NCI-H2171 (cell line): Measurements from ENCODE around the gene RASD1.
"Not testable (repeated sequence)": the region's sequence is repeated elsewhere in the genome, so short reads cannot be mapped to it uniquely, and the experiment has no call there.

Source experiments
- DNase-seq: peaks from one replicate; lab custom pipeline; 2025; lab: John Stamatoyannopoulos, UW

RASD1 gene

DNA sequence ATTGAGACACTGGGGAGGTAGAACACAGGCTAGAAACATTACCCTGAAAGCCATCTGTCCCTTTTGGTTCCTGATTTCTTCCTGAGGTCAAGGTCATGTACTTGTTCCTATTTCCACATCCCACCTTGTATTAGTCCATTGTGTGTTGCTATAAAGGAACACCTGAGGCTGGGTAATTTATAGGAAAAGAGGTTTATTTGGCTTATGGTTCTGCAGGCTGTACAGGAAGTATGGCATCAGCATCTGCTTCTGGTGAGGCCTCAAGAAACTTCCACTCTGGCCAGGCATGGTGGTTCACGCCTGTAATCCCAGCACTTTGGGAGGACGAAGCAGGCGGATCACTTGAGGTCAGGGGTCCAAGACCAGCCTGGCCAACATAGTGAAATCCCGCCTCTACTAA, 26.8 kb downstream of the RASD1 start:
- DNase-seq, result no peak

DNA sequence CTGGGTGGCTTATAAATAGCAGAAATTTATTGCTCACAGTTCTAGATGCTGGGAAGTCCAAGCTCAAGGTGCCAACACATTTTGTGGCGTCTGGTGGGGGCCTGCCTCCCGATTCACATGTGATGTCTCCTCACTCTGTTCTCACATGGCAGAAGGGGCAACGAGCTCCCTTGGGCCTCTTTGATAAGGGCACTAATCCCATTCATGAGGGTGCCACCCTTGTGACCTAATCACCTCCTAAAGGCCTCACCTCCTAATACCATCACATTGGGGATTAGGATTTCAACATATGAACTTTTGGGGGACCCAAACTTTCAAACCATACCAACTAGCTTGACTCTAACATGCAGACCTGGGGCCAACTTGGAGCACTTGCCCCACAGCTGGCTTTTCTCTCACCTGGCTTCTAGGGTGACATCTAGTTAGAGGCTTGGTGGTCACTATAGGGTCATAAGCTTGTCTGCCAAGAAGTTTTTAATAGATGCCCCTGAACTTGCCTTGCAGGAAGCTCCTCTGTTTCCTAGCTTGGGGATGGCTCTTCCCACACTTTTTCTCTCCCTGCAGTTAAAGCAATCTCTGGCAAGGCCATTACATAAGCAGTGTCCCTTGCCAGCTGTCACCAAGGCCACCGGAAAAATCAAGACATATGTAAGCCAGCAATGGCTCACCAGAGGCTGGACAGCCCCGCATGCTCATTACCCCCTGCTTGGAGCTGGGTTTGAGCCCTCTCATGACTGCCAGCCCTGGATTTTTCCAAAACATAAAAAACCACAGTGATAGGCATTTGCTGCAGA, 27.8 kb downstream of the RASD1 start:
- no peak for DNase-seq

DNA sequence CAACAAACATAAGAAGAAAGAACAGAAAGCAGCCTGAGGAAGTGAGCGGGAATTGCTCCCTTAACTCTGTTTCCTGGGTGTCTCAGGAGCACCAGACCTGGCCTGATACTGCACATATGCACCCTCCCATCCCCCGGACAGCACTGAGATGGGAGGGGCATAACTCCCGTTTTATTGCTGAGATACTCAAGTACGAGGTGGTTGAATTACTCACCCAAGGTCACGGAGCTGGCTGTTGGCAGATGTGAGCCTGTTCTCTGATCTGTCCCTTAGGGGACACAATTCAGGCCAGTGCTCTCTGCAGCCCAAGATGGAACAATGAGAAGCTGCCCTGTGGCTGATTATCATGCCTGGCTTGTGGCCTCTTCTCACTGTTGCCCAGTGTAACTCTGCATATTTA, 28.5 kb downstream of the RASD1 start:
- no peak for DNase-seq

DNA sequence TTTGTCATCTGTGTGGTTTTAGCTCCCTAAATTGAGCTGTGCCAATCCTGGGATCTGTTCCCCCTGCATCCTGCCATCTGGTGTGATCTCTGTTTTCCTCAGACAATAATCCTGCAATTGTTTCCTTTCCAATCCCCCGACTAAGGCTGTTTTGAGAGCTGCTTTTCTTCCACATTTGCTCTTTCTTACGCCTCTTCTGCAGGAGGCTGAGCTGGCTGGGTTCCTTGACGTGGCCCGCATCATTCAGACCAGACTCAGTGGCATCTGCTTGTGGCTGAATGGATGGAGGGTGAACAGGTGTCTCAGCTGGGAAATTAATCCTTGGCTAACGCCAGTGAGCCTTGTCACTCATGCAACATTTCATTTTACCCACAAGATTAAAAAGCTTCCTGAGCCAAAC, 29.2 kb downstream of the RASD1 start:
- peak; percentile 43 for DNase-seq

DNA sequence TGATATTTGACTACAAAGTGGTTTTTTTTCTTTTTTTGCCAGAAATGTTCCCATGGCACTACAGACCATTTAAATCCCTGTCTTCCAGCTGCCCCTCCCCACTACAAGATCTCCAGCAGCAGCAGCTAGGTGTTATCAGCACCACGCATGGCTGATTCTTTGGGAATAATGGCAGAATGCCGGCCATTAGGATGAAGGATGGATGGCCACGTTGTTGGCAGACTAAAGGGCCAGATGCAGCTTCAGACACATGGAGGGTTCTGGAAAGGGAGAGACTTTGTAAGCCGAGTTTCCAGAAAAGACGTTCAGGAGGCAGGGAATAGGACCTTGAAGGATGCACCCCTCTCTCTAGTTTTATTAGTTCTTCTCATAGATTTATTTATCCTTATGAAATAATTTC, 29.7 kb downstream of the RASD1 start:
- DNase-seq, result no peak

DNA sequence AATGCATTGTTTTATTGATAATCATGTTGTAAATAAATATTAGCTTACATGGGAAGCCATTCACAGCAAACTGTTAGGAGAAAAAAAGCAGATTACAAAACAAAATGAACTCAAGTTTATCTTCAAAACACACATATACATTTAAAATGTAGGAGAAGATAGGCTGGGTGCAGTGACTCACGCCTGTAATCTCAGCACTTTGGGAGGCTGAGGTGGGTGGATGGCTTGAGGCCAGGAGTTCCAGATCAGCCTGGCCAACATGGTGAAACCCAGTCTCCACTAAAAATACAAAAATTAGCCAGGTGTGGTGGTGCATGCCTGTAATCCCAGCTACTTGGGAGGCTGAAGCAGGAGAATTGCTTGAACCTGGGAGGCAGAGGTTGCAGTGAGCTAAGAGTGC, 30.3 kb downstream of the RASD1 start:
- not testable (repeated sequence) for DNase-seq

DNA sequence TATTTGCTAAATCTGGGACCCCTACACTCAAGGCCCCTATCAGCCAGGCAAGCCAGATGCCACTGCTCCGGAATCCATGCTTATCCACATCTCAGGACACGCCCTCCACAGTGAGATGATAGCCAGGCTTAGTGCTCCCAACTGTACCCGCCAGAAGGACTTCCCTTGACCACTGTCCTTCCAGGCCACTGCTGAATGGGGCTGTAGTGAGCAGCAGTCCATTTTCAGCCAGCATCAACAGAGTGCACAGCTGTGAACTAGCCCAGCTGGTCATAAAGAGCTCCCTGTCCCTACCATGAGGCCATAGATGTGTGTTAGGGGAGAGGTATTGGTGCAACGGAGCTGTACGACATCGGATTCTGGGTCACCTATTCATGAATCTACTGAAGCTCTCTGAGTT, 32.4 kb downstream of the RASD1 start:
- no peak for DNase-seq

DNA sequence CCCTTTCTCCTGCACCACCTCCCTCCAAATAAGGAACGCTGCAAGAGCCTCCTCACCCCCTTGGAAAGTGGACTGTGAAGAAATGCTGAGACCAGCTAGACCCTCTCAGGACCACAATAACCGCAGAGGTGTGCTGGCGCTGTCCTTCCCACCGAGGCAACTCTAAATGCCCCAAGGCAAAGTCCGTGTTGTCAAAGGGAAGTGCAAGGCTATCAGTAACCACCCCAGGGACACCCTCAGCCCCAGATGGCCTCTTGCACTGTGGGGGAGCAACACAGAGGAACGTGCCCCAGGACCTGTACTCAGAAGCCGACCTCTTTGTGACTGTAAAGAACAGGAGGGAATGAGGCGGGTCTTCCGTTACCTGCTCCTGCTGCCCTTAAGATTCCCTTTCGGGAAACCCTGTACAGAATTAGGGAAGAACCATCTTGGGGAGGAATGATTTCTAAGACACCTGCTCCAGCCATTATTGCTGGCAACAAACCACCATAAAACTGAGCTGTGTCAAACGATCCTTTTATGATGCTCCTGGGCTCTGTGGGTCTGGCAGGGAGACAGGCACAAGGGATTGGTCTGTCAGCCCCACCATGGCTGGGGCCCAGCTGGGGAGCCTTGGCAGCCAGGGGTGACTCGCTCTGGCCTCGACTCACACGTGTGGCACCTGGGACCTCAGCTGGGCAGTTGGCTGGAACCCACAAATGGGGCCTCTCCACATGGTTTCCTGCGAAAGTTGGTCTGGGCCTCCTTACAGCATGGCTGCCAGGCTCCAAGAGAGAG, 34.0 kb downstream of the RASD1 start:
- no peak for DNase-seq

DNA sequence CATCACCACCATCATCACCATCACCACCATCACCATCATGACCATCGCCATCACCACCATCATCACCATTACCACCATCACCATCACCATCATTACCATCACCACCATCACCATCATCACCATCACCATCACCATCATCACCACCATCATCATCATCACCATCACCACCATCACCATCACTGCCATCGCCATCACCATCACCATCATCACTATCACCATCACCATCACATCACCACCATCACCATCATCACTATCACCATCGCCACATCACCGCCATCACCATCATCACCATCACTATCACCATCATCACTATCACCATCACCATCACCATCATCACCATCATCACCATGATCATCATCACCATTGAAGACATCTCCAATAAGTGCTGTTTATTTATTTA, 36.2 kb downstream of the RASD1 start:
- DNase-seq, result no peak

DNA sequence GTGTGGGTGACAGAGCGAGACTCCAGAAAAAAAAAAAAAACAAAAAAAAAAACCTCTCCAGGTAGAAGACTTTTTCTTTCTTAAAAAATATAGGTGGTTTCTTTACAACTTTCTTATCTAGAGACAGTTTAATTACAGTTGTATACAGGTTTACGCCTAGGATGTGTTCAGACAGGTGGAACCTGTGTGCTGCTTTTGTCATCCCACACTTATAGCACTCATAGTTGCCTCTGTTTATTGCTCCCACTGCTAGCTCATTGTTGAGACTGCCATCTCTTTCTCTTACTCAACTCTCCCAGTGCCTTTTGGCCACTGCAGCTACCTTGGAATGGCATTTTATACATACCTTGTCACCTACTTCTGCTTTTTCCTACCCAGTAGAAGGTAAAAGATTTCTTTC, 38.5 kb downstream of the RASD1 start:
- DNase-seq, result no peak

DNA sequence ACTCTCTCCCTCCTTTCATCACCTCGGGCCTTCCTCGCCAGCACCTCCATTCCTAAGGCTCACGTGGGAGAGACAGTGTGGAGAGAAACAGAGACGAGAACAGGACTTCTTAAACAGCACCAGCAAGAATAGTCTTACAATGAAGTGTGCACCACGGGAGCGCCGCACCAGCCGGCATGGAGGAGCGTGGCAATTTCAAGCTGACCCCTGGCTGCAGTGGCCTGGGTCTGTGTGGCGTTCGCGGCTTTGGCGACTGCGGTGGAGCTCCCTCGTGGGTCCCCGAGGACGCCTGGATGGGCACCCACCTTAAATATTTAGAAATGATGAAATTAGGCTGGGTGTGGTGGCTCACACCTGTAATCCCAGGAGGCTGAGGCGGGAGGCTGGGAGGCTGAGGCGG, 39.9 kb downstream of the RASD1 start:
- DNase-seq, result no peak

DNA sequence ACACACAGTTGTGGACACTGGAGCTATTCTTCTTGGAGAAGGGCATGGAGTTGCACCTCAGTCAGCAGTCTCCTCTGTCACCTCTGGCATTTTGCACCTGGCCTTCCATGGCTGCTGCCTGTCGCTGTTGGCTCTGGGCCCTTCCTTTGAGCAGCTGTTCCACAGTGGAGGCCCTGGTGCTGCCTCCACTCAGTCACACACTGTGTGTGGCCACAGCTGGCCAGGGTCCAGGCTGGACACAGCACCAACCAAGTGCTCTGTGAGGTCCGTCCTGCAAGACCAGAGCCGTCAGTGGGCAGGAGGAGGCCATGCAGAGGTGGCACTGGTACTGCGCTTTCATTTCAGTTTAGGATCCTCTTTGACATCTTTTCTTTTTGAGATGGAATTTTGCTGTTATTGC, 41.0 kb downstream of the RASD1 start:
- no peak for DNase-seq

DNA sequence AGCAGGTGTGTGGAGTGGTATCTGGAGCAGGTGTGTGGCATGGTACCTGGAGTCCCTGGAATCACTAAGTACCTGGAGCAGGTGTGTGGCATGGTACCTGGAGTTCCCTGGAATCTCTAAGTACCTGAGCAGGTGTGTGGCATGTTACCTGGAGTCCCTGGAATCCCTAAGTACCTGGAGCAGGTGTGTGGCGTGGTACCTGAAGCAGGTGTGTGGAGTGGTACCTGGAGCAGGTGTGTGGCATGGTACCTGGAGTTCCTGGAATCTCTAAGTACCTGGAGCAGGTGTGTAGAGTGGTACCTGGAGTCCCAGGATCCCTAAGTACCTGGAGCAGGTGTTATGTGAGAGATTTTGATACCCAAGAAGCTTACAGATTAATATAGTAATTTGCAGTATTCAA, 41.5 kb downstream of the RASD1 start:
- DNase-seq, result not testable (repeated sequence)

DNA sequence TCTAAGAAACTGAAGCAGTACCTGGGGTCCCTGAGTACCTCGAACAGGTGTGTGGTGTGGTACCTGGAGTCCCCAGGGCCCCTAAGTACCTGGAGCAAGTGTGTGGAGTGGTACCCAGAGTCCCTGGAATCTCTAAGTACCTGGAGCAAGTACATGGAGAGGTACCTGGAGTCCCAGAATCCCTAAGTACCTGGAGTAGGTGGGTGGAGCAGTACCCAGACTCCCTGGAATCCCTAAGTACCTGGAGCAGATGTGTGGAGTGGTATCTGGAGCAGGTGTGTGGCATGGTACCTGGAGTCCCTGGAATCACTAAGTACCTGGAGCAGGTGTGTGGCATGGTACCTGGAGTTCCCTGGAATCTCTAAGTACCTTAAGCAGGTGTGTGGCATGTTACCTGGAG, 41.9 kb downstream of the RASD1 start:
- DNase-seq, result no peak

DNA sequence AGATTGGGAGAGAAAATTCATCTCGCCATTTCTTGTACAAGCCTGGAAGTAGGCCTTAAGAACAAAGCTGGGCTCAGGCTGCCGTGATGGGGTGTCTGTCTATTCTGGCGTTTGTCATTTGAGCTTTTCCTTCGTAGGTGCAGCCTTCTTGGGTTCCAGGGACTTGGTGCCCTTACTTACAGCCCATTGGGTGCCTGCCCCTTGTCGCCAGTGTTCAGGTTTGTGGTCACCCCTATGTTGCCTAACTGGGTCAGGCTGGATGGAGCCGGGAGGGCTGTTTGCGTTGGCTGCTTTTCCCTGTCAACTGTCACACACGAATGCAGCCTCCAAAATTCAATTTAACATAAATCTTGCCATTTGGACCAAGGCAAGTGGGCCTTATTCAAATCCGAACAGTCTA, 43.1 kb downstream of the RASD1 start:
- DNase-seq, result no peak

DNA sequence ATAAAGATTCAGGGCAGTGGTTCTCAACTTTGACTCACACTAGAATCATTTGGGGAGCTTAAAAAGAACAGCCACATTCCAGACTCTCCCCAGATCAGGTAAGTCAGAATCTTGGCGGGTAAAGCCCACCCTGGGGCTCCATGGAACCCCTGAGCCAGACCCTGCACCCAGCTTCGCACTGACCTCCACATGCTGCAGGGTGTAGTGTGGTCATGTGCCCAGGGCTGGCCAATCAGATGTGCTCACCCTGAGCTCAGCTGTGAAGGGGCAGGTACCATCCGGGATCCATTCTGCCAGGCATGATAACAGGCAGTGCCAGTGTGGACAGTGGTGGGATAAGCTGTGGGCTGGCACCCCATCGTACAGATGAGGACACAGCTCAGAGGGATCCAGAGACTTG, 47.5 kb downstream of the RASD1 start:
- no peak for DNase-seq

DNA sequence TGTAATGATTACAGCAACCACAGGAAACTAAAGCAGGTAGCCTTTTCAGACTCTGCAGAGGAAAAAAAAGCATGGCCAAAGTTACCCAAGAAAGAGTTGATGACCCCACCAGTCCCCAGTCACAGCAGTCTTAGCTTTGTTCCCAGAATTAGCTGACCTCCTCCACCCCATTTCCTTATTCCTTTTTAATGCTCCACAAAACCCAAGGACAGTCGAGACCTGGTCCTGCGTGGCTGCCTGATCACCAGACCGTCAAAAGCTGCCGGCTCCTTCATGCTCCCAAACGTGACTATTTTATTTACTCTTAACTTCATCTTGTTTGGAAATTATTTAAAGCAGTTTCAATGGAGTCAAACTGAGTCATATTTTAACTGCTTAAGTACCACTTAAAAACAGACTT, 48.1 kb downstream of the RASD1 start:
- no peak for DNase-seq

DNA sequence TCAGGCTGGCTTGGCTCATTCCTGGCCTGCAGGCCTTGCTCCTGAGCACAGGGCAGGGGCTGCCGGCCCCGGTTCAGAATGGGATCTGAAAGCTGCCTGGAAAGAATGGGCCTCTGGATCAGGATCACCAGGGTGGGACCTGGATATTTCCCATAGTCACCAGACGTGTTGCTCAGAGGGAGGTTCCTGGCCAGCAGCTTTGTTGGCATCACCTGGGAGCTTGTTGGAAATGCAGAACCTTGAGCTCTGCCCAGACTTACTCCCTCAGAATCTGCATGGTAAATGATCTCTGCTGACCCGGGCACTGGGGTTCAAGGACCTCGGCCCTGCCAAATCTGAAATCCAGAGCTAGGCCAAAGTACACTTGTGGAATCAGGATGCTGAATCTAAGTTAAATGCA, 48.9 kb downstream of the RASD1 start:
- DNase-seq, result no peak

DNA sequence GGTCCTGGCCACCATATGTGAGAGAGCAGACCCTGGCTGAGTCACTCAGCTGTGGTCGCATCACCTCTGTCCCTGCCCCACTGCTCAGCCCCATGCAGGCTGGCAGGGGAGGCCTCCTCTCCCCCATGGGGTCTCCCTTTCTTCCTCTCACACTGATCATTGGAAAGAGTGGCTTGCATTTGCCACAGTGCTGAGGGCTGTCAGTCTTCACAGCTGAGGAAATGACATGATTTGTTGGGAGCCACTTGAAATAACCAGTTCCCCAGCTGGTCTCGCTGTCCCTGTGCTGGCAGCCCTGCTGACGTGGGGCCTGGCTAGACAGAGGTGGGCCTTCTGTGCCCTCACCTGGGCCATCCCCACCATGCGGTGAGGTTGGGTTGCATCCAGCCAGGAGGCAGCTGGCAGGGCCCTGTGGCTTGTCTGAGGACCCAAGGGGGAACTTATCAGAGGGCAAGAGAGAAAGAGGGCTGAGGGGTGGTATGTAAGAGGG, 49.5 kb downstream of the RASD1 start:
- no peak for DNase-seq

DNA sequence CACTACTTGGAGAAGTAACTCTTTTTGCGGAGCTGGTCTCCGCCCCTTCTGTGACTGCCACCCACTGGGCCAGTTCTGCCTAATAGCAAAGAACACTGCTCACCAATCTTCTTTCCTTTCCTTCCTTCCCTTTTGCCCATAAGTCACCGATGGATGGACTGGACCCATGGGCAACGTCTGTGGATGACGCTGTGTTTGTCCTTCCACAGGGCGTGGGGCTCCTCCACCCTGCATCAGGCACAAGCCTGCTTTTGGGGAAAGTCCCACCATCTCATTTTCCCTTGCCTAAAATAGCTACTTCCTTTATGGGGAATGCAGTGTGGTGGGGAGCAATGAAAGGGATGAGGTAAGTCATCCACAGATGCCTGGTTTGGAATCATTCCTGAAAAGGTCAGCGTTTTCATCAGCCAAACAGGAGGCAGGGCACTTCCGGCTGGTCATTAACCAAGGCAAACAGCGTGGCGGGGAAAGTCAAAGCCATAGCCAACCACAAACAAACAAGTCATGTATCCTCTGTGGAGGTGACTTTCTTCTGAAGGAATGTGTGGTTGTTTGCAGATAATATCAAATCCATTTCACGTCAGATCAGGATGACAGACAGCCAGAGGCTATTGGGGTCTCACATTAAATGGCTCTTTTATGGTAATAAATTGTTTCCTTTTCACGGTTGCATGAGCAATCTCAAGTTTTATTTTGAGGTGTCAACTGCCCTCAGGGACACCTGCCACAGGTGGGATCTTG, 50.1 kb downstream of the RASD1 start:
- no peak for DNase-seq

DNA sequence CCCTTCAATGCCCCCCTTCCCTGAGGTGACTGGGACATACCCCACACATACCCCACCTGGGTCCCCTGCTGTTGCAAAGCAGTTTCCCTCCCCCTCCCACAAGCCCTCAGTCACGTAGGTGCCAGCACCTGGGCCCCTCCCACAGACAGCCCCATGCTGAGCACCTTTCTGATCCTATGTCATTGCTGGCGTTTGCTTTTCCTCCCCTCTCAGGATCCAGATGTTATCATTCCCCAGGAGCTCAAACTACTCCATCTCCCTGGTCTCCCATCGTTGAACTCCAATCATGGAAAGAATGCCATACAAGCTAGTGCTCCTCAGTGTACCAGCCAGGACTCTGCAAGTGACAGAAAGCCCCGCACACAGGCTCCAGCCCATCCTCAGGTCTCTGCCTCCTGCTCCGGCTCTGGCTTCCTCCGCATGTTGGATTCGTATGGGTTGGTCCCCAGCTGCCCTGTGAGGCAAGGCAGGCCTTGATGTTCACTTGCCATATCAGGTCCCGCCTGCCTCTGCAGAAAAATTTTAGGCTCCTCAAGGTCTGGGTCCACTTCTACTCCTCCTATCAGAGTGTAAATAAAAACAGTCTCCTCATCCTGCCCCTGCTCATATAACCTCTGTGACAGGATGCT, 50.8 kb downstream of the RASD1 start:
- no peak for DNase-seq
